Sigmoid colon (tissue), 3 donors: ENCODE measurements around the gene HSD17B8.

ENCODE experiments used
- POLR2A ChIP-seq, 2 donors: fragments of 450-650 bp; IDR thresholded peaks; one replicate each; pipeline ENCODE4 v1.6.1; 2016; ENCODE audit warnings: antibody characterized with exemption in 2 of 2, mild to moderate bottlenecking in 2 of 2, moderate library complexity in 2 of 2
- TF ChIP-seq, protein P1 (sequence below), 4 experiments: fragments of 450-650 bp in 3 of 4; fragments of 200-600 bp in 1 of 4; IDR thresholded peaks; one replicate each; pipeline ENCODE4 v1.5.1; 2016 to 2019; ENCODE audit warnings: antibody characterized with exemption in 4 of 4, mild to moderate bottlenecking in 3 of 4, moderate library complexity in 2 of 4

DNA sequence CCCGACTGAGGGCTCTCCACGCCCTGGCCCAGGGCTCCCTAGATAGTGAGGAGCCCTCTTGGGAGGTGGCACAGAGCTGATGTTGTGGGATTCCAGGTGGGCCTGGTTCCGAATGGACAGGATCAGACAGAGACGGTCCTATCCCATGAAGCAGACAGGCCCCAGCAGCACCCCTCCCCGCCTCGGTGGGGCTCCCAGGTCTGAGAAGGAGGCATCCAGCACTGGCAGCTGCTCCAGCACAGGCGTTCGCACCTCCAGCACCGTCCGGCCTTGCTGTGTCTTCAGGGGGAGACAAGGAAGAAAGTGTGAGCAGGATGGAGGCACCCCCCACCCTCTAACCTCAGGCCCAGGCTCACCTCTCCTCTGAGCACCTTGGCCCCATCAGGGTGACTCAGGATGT, 40.9 kb upstream of the HSD17B8 start:
- TF ChIP-seq, protein P1, sequence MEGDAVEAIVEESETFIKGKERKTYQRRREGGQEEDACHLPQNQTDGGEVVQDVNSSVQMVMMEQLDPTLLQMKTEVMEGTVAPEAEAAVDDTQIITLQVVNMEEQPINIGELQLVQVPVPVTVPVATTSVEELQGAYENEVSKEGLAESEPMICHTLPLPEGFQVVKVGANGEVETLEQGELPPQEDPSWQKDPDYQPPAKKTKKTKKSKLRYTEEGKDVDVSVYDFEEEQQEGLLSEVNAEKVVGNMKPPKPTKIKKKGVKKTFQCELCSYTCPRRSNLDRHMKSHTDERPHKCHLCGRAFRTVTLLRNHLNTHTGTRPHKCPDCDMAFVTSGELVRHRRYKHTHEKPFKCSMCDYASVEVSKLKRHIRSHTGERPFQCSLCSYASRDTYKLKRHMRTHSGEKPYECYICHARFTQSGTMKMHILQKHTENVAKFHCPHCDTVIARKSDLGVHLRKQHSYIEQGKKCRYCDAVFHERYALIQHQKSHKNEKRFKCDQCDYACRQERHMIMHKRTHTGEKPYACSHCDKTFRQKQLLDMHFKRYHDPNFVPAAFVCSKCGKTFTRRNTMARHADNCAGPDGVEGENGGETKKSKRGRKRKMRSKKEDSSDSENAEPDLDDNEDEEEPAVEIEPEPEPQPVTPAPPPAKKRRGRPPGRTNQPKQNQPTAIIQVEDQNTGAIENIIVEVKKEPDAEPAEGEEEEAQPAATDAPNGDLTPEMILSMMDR (IDR thresholded peaks at IDR 0.05): no peak
- TF ChIP-seq POLR2A (IDR thresholded peaks at IDR 0.05): no peak
